Liver (tissue), 3 donors: Measurements from ENCODE around the gene ELAVL2.

ENCODE experiments used
- ATF3 ChIP-seq: IDR thresholded peaks from 2 replicates; pipeline ENCODE4 v1.6.1; 2016; ENCODE audit warnings: antibody characterized with exemption
- CTCF ChIP-seq: fragments of 150-350 bp; IDR thresholded peaks from 2 replicates; pipeline ENCODE4 v1.5.1; 2017; ENCODE audit warnings: improper control_type of control experiment, low read depth, low read length; ENCODE audit not compliant: missing input control
- EGR1 ChIP-seq, 2 donors: IDR thresholded peaks; 2 replicates each; pipeline ENCODE4 v1.6.1; 2016 to 2018; ENCODE audit warnings: antibody characterized with exemption in 2 of 2, low read depth in 2 of 2
- FOXA1 ChIP-seq: IDR thresholded peaks from 2 replicates; pipeline ENCODE4 v1.6.1; 2016; ENCODE audit warnings: antibody characterized with exemption
- FOXA2 ChIP-seq: IDR thresholded peaks from 2 replicates; pipeline ENCODE4 v1.6.1; 2016; ENCODE audit warnings: antibody characterized with exemption
- GABPA ChIP-seq, 2 donors: IDR thresholded peaks in 1 of 2; conservative IDR thresholded peaks in 1 of 2; 2 replicates each; pipeline ENCODE4 v1.6.1; 2016; ENCODE audit warnings: antibody characterized with exemption in 2 of 2, mild to moderate bottlenecking in 1 of 2, moderate library complexity in 1 of 2
- MAX ChIP-seq: IDR thresholded peaks from 2 replicates; pipeline ENCODE4 v1.6.1; 2016; ENCODE audit warnings: antibody characterized with exemption
- REST ChIP-seq: IDR thresholded peaks from 2 replicates; pipeline ENCODE4 v1.6.1; 2016; ENCODE audit warnings: antibody characterized with exemption, mild to moderate bottlenecking
- RXRA ChIP-seq, 2 donors: IDR thresholded peaks; 2 replicates each; pipeline ENCODE4 v1.6.1; 2017 to 2018; ENCODE audit warnings: antibody characterized with exemption in 2 of 2, mild to moderate bottlenecking in 1 of 2
- SP1 ChIP-seq: IDR thresholded peaks from 2 replicates; pipeline ENCODE4 v1.6.1; 2018; ENCODE audit warnings: antibody characterized with exemption, mild to moderate bottlenecking
- TAF1 ChIP-seq: conservative IDR thresholded peaks from 2 replicates; pipeline ENCODE4 v1.6.1; 2016; ENCODE audit warnings: antibody characterized with exemption, mild to moderate bottlenecking
- YY1 ChIP-seq: IDR thresholded peaks from 2 replicates; pipeline ENCODE4 v1.6.1; 2016; ENCODE audit warnings: antibody characterized with exemption, mild to moderate bottlenecking
- donor health status: healthy.
- donor health status: healthy.

GRCh38 chr9:23700359-23700758 is 125.7 kb downstream of the ELAVL2 start:
- TF ChIP-seq CTCF (no peak), SP1 (no peak), MAX (no peak), RXRA (IDR thresholded peaks at IDR 0.05) (no peak), TAF1 (no peak), GABPA (IDR thresholded peaks at IDR 0.05 in 1 of 2, conservative IDR thresholded peaks at IDR 0.05 in 1 of 2) (no peak), ATF3 (no peak), REST (no peak), FOXA2 (no peak), EGR1 (IDR thresholded peaks at IDR 0.05; ENCODE audit: low read depth in 2 of 2) (no peak), YY1 (no peak), FOXA1 (no peak)
